GDM1 (cell line): ENCODE measurements around the gene TMUB1.
A peak's percentile ranks its signal among the peaks of the same experiment; 100 is the strongest.

Experiments
- DNase-seq: peaks from one replicate; lab custom pipeline; 2025; lab: John Stamatoyannopoulos, UW

TMUB1 gene

DNA sequence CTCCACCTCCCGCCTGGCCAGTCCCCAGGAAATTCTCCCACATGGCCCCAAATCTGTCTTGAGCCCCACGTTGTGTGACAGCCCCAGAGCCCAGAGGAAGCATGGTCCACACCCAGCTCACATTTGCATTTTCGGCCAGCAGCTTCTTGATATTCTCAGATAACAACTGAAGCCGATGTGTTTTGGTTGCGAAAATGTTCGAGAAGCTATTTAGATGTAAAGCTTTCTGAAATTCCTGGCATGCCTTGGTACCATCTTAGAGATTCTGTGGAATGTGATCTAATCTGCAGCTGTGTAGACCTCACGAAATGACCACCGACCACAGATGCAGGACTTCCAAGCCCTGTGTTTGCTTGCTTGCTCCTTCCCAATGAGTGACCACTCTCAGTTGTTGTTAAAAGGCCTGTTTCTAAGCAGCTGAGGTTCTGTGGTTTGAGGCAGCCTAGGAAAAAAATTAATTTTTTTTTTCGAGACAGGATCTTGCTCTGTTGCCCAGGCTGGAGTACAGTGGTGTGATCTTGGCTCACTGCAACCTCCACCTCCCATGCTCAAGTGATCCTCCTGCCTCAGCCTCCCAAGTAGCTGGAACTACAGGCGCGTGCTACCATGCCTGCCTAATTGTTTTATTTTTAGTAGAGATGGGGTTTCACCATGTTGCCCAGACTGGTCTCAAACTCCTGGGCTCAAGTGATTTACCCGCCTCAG lies 15.1 kb downstream of the TMUB1 start:
- DNase-seq, result no peak

DNA sequence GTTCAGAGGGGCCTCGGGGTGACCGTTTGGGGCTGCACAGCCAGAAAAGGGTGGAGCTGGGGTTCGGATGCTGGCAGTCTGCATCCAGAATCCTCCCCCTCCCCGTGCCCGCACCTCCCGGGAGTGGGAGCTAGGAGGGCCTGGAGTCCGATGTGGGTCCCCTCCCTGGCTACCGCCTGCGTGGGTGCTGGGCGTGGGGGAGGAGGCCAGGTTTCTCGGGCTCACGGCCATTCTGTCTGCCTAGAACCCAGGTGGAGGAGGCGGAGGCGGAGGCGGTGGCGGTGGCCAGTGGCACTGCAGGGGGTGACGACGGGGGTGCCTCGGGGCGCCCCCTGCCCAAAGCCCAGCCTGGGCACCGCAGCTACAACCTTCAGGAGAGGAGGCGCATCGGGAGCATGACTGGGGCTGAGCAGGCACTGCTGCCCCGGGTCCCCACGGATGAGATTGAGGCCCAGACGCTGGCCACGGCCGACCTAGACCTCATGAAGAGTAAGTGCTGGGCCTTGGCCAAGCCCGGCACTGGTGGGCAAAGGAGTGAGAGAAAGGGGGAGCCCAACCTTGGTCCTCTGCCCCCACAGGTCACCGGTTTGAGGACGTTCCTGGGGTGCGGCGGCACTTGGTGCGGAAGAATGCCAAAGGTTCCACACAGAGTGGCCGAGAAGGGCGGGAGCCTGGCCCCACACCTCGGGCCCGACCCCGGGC lies 16.9 kb downstream of the TMUB1 start:
- DNase-seq, result no peak

DNA sequence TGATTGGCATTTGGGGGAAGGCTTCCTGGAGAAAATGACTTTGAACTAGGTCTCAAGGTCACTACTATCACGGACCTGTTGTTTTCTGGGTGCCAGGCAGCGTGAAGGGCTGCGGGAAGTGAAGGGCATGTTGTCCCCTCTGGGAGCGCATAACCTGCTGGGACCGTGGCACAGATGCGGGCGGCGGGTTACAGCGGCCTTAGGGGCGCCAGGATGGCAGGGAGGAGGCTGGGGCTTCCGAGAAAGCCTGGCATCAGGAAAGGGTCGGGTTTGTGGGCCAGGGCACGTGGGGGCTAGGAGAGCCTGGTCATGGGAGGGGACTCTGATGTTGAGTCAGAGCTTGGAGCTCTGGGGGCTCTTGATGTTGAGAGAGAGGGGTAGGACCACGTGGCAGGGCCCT lies 17.8 kb downstream of the TMUB1 start:
- DNase-seq, result no peak

DNA sequence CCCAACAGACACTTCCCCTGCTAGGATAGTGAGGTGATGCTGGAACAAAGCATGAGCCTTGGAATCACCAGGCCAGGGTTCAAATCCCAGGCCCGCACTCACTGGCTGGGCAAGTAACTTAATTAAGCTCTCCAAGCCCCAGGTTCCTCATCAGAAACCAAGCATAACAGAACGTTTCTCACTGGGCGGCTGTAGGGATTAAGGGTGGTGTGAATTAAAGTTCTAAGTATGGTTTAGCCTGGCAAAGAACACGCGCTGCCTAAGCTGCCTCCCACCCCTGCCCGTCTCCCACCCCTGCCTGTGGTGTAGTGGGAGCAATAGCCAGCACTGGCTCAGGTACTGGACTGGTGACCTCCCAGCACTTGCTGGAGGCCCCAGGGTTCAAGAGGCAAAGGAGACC lies 18.3 kb downstream of the TMUB1 start:
- DNase-seq, result no peak

DNA sequence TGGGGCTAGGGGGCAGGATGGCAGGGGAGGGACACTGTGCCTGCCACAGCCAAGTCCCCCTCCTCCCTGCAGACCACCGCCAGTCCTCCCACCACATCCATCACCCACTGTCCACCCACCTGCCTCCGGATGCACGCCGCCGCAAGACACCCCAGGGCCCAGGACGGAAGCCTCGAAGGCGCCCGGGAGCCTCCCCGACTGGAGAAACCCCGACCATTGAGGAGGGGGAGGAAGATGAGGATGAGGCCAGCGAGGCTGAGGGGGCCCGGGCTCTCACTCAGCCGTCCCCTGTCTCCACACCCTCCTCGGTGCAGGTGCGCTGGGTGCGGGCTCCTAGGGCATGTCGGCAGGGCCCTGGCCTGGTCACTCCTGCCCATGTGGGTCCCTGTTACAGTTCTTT lies 18.8 kb downstream of the TMUB1 start:
- DNase-seq, result no peak

DNA sequence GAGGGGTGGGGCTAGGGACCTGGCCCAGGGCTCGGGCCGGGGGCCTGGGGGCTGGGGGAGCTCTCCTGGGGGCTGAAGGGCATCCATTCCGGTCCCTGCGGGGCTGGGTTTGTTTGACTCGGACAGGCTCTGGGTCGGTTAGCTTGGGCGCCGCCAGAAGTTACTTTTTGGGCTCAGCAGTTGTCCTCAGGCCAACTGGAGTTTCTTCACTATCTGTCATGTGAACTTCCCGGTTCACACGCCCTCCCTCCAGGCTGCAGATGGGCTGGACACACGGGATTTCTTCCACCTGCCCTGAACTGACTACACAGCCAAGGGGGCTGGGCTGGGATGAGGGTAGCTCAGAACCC lies 20.1 kb downstream of the TMUB1 start:
- no peak for DNase-seq

DNA sequence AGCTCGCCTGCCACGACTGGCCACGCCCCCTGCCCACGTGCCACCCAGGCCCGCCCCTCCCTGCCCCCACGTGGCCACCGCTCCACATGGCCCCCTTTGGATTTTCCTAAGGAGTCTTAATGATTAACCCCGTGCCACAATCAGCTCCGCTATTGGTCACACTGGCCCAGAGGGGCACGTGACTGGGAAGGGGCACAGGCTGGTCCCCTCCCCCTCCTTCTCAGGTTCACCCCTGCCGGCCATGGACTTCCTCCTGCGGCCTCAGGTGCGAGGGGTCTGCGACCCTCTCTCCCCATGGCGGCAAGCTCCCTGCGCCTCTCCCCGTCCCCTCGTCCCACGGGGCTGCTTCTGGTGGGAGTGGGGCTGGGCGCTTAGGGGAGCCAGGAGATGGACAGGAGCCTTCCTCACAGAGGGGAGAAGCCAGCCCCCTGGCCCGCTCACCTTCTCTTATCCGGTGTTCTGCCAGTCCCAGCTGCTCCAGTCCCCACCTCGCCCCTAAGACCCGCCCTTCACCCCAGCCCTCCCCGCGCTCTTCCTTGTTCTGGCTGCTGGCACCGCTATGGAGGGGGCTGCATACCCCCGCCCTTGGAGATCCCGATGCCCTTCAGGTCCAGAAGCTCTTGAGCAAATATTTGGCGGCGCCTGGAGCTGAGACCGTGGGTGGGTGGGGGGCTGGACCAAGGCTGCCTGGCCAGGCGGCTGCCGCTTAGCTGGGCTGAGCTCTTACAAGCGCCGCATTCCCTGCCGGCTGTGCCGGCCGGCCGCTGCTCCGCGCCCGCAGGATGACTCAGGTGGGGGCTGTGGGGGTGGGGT lies 20.7 kb downstream of the TMUB1 start:
- no peak for DNase-seq

DNA sequence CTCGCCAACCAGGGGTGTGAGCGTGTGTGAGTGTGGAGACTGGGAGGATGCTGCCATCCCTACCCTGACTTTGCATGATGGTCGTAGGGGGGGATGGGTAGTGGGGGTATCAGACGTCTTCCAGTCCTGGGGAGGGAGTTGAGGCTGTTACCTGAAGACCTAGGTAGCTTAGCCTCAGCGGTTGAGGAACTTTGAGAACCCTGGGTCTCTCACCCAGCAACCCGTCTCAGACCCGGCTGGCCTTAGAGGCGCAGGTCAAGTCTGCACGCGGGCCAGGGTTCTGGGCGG lies 21.2 kb downstream of the TMUB1 start:
- DNase-seq, result no peak

DNA sequence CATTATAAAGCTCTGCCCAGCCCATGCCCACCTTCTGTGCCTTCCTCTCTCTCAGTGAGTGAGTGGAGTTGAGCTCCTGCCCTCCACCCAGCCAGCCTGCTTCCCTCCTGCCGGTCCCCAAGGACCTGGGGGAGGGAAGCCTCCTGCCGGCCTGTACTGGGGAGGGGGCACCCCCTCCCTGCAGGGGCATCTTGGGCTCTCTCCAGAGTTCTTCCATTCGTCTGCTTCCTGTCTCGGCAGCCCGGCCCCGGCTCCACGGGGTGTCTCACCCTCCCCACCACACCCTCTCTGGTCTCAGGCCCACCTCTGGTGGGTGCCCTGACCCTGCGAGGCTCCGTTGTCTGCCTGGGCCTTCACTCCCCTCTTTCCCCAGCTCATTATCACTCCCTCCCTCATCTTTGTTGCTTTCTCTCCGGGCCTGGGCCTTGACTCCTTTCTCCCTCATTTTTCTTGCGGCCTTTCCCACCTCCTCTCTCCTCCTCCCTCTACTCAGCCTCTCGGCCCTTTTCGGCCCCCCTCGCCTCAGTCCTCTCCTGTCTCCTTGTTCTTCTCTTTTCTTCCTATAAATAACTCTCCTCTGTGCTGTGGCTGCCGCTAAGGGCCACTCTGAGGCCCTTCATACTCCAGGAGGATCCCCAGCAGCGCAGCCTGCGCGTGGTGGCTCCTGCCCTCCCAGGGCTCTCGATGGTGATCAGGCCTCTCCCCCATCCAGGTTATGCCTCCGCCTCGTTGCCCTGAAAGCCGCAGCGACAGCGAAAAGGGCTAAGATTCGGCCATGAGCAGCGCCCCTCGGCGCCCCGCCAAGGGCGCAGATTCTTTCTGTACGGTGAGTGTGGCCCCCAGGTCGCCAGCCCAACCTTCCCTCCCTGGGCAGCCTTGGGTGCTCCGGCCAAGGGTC lies 21.8 kb downstream of the TMUB1 start:
- DNase-seq, result no peak

DNA sequence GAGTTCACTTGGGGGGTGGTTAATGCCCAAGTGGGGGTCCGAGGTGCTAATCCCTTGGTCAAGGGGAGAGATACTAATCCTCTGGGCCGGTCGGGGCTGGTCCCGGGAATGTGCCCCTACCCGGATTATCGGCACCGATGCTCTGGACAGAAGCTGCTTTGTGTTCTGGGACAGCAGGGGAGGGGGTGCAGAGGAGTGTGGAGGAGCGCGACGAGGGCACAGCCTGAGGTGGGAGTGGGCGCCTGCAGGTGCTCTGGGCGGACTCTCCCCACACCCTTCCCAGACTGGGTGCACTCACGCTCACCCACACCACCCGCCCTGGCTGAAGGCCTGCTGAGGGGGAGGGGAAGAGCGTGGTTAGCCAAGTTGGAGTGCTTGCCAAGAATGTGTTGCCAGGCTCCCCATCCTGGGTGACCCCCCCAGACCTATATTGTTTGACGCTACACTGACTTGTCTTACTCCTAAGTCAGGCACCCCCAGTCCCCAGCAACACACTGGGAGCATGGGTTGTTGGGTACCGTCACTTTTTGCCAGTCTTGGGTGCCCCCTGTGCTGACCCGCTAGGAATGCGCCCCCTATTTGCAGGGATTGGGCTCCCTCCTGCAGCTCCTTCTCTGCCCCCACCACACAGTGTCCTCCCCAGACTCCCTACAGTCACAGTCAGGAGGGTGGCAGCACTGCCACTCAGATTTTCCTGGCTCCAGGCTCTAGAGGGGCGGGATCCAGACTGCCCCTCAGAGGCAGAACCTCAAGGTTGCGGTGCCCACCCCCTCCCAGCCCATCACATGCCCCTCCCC lies 22.7 kb downstream of the TMUB1 start:
- no peak for DNase-seq

DNA sequence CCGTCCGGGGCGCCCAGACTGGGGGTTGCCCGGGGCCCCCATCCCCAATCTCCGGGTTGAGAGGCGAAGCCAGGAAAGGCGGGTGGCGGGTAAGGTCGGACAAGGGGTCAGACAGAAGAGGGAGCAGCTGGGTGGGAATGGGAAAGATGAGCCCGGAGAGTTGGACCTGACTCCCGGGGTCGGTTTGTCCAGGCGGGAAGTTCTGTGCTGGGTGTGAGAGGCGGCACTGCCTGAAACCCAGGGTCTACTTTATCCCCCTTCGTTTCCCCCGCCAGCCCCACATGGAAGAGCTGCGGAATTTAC lies 23.2 kb downstream of the TMUB1 start:
- no peak for DNase-seq

DNA sequence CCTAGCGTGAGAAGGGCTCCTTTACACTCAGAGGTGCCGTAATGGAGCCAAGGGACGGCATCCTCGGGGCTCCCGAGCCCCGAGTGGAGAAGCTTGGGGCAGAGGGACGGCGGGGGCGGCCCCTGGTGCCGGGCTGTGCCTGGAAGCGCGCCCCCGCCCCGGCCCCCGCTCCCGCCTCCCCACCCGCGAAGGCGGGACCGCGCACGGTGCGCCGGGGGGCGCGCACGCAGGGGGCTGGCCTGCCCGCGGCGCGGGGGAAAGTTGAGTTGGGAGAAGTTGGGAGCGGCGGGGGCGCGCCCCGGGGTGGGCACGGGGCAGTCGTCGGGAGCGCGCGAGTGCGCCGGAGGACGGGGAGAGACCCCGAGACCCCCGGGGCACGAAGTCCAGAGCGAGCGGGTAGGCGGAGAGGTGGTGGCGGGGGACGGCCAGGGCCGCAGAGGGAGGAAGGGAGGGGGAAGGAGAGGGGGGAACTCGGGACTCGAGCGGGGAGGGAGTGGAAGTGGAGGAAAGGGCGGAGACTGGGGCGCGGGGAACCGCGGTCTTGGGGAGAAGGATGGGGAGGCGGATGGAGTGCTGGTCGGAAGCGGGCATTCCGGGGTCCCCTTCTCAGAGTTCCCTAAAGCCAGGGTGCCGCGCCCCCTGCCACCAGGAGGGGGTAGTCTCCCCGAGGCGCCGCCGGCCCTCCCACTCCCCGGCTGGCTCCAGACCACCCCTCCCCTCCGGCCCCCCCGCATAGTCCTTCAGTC lies 23.8 kb downstream of the TMUB1 start, which contains the start of gene SLC4A2:
Gene SLC4A2, plus strand, starts transcription at position 223 of the 746 bp plus-strand sequence. CDS start 2,399 bp downstream, outside the sequence.
- peak; percentile 78 for DNase-seq

DNA sequence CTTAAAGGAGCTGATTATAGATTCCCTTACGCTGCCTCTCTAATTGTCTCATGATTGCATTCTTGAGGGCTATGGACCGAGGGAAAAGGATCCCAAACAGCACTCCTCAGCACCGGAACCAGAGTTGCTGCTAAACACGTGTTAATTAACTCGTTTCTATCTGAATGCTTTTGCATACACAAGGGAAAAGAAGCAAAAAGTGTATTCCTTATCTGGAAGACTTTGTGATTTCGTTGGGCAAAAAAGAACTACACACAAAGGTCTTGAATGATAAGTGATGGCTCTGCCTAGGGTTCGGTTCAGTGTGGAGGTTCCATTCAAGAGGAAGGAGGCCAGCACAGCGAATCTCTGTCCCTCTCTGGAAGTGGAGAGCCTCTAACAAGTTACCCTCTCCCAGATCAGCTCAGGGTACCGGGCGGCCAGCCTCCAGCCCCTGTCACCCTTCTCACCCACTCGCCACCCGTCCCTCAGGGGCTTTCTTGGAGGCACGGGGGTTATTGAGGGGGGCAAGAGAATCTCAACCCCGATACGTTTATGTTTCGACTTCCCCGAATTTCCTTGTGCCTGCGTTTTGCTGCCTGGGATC lies 24.4 kb downstream of the TMUB1 start:
- DNase-seq, result no peak

DNA sequence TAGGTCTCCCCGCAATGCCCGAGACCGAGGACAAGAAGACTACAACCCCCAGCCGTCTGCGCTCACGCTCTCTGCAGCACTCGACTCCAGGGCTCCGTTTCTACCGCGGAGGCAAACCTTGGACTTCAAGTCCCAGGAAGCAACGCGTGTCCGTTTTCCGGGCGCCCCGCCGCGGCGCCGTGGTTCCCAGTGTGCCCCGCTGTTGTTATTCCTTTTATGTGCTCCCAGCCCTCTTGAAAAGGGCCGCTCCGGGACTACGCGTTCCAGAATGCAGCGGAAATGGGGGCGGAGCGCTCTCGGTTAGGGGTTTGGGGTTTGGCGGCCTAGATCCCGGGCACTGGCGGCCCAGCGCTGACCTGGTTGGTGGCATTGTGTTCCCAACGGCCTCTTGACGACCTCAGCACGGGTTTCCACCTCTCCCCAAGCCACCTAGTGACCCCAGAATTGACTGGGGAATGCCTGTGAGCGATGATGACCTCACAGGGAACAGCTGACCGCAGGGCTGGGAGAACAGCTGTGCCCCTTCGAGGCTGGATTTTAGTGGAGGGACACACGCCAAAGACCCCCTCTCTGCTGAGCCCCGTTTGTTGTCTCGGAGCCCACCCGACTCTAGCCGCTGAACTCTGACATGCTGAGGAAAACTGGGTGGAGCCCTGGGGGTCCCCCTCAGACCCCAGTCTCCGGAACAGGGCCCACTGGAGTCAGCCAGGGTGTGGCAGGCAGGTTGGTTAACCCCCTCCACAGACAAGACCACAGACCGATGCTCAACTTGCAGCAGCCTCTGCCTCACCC lies 25.1 kb downstream of the TMUB1 start:
- peak; percentile 98 for DNase-seq

DNA sequence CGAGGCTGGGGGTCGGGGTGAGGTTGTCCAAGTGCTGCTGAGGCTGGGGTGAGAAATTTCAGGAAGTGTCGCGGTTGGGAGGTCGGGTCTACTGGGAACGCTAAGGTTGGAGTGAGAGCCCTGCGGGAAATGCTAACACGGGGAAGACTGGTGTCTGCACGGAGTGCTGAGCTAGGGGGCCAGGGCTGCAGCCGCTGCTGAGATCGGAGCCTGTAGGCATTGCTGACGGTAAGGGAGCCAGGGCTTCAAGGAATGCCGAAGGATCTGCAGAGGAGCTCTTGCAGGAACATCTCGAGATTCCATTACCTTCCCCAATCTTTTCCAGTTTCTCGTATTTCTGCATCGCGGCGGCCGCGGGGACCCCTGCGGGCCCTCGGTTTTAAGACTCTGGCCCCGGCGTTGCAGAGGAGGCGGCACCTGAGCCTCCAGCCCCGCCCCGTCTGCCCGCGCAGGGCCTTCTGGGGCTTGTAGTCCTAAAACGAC lies 25.7 kb downstream of the TMUB1 start, which contains the start of gene CDK5:
Gene CDK5, minus strand, starts transcription at position 392 of the 483 bp plus-strand sequence. Its CDS starts 49 bp downstream, at position 343.
- no peak for DNase-seq

DNA sequence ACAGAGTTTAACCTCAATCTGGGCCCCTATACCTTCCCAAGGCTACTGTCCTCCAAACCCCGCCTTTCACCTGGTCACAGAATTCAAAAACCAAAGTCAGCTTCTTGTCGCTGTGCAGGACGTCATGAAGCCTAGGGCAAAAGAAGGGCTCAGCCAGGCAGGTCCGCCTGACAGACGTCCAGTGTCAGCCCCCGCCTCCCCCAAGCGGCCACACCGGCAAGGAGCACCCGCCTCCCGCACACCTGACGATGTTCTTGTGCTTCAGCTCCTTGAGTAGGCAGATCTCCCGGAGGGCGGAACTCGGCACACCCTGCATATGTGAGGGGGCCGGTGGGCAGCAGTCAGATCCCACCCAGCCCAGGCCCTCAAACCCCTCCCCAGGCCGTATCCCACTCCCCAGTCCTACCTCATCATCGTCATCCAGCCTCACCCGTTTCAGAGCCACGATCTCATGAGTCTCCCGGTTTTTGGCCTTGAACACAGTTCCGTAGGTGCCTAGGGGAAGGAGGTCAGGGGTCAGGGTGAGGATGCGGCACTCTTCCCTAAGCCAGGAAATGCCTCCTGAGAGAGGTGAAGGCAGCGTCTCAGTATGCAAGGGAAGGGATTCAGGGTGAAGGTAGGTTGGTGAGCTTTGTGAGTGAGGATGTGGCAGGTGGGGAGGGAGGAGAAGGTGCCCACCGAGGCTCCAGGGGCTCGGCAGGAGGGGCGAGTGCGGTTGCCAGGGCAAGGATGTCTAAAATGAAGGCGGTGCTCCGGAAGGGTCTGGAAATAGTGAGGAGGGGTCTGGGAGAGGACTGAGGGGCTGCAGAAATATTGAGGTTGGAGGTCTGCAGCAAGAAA lies 26.4 kb downstream of the TMUB1 start:
- no peak for DNase-seq

DNA sequence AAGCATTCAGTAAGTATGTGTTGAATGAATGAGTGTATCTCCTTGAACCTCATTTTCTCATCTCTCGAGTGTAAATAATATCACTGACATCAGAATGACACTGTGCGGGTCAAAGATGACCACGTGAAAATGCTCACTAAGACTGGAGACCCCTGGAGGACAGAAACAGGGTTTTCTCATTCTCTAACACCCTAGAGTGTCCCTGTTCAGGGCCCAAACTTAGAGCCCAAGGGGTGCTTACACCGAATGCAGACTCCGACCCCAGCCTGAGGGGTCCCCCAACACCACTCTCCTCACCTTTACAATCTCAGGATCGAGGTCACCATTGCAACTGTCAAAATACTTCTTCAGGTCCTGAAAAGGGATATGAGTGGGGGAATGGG lies 27.0 kb downstream of the TMUB1 start:
- DNase-seq, result no peak

DNA sequence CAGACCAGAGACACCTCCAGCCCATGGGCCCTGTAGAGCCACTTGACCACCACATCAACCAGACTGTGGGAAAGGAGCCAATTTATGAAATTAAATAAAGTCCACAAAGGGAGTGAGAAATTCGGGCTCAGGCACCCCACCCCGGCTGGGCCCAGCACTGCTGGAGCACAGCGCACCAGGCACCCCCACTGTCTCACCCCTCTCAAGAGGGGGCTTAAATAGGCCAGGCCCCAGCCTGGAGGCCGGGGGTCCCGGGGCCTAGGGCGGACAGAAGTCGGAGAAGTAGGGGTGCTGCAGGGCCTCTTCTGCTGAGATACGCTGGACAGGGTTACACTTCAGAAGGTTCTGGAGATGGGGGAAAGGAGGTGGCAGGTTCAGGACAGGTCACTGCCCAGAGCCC lies 29.5 kb downstream of the TMUB1 start:
- DNase-seq, result no peak
